ENCODE results near the gene ACAN.

The ACAN gene

DNA sequence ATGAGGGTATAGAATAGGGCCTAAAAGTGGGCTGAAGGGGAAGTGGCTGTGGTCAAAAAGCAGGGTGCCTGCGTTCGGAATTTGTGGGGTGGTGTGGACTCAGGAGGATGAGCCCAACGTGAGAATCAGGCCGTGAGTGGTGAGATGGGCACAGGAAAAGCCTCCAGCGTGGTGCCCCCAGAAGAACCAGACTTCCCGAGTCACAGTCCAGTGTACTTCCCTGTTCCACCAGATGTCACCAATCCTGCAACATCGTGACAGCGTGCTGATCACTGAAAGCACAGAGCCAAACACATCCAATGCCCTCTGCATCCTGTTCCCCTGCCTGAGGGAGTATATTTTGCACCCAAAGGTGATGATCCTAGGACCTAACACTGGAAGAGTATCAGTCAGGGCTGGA lies 20.8 kb upstream of the ACAN start:
- no peak overlapping the region for H3K4me3 ChIP-seq (ENCODE audit: low read depth, low read length)
- no peak for DNase-seq (ENCODE audit: low read depth)
- TF ChIP-seq, protein P1, sequence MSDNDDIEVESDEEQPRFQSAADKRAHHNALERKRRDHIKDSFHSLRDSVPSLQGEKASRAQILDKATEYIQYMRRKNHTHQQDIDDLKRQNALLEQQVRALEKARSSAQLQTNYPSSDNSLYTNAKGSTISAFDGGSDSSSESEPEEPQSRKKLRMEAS (IDR thresholded peaks at IDR 0.05; ENCODE audit: low read depth, low read length), result no peak
- TF ChIP-seq MYC (IDR thresholded peaks at IDR 0.05; ENCODE audit: low read depth, low read length), result no peak

DNA sequence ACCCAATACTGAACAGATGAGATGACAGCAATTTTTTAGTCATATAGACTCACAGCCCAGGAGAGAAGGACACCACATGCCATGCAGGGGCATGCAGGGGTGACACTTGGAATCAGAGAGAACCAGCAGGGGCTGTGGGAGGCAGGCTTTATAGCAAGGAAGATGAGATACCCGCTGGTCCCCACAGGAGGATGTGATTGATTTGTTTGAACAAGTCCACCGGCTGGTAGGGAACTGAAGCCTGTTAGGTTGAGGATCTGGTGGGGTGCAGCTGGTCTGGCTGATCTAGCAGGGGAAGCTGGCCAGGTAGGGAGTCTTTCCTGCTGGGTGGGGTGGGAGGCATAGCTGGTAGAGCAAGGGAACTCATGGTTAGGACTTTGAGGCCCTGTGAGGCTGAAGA lies 18.0 kb upstream of the ACAN start:
- TF ChIP-seq POLR2A (IDR thresholded peaks at IDR 0.05; ENCODE audit: extremely low read depth, insufficient read length), result no peak
- TF ChIP-seq MYC (IDR thresholded peaks at IDR 0.05; ENCODE audit: low read depth, low read length), result no peak
- TF ChIP-seq, protein P2, sequence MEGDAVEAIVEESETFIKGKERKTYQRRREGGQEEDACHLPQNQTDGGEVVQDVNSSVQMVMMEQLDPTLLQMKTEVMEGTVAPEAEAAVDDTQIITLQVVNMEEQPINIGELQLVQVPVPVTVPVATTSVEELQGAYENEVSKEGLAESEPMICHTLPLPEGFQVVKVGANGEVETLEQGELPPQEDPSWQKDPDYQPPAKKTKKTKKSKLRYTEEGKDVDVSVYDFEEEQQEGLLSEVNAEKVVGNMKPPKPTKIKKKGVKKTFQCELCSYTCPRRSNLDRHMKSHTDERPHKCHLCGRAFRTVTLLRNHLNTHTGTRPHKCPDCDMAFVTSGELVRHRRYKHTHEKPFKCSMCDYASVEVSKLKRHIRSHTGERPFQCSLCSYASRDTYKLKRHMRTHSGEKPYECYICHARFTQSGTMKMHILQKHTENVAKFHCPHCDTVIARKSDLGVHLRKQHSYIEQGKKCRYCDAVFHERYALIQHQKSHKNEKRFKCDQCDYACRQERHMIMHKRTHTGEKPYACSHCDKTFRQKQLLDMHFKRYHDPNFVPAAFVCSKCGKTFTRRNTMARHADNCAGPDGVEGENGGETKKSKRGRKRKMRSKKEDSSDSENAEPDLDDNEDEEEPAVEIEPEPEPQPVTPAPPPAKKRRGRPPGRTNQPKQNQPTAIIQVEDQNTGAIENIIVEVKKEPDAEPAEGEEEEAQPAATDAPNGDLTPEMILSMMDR (IDR thresholded peaks at IDR 0.05; ENCODE audit: low read depth, low read length), result no peak
- TF ChIP-seq, protein P1 (IDR thresholded peaks at IDR 0.05; ENCODE audit: low read depth, low read length), result no peak
- H3K4me3 ChIP-seq (ENCODE audit: low read depth, low read length), result no peak overlapping the region
- no peak for DNase-seq (ENCODE audit: low read depth)

DNA sequence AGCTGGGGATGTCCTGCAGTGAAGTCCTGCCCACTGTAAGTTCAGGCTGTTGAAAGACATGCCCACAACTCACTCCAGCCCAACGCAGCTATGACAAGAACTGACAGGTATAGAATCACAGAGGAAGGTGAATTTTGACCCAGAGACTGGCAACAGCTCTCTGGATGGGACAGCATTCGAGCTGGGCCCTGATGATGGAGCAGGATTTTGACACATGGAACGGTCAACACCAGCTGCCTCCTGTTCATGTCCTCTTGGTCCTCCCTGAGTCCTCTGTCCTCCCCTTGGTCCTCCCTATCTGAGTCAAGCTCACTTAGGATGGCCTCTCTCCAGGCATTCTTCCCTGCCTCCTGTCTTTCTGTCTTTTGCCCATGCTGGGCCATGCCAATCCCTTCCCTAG lies 15.2 kb upstream of the ACAN start:
- no peak for DNase-seq (ENCODE audit: low read depth)
- TF ChIP-seq, protein P2 (IDR thresholded peaks at IDR 0.05; ENCODE audit: low read depth, low read length), result no peak
- TF ChIP-seq POLR2A (IDR thresholded peaks at IDR 0.05; ENCODE audit: extremely low read depth, insufficient read length) (no peak), MYC (IDR thresholded peaks at IDR 0.05; ENCODE audit: low read depth, low read length) (no peak)
- TF ChIP-seq, protein P1 (IDR thresholded peaks at IDR 0.05; ENCODE audit: low read depth, low read length), result no peak

DNA sequence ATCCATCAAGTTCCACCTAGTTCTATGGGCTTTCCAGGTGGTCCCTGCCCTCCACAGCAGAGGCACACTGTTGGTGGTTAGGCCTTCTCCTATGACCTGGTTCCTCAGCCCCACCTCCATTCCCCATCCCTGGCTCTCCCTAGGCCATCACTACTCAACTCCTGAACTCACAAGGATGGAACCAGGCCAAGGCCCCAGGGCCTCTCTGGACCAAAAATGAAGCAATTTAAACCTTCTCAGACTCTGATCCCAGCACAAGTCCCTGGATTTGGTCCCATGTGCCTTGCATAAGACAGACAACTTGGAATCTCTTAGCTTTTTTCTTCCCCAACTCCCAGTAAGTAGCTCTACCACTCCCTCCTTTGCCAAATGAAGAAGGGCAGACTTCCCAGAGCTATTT lies 14.4 kb upstream of the ACAN start:
- TF ChIP-seq POLR2A (IDR thresholded peaks at IDR 0.05; ENCODE audit: extremely low read depth, insufficient read length), result no peak
- TF ChIP-seq, protein P2 (IDR thresholded peaks at IDR 0.05; ENCODE audit: low read depth, low read length), result no peak
- TF ChIP-seq MYC (IDR thresholded peaks at IDR 0.05; ENCODE audit: low read depth, low read length), result no peak
- TF ChIP-seq, protein P1 (IDR thresholded peaks at IDR 0.05; ENCODE audit: low read depth, low read length), result no peak
- no peak for DNase-seq (ENCODE audit: low read depth)
- H3K4me3 ChIP-seq (ENCODE audit: low read depth, low read length), result no peak overlapping the region

More for the DNA sequence above, 15.2 kb upstream of the ACAN start:
- no peak overlapping the region for H3K4me3 ChIP-seq (ENCODE audit: low read depth, low read length)

DNA sequence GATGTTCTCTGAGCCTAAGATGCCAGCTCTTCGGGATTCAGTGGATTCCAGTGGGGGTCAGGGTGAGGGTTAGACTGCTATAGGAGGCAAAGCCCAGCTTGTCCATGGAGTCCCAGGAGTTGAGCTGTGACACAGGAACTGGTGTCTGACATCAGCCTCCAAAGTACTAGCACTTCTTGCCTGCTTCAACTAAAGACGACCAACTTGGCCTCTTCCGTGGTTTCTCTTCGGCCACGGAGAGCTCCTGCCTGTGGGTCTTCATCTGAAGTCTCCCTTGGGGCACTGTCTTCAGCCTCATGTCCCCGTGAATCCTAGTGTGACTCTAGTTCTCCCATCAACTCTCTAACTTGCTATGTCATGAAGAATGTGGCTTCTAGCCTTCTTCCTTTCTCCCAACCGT lies 12.8 kb upstream of the ACAN start:
- TF ChIP-seq, protein P1 (IDR thresholded peaks at IDR 0.05; ENCODE audit: low read depth, low read length), result no peak
- TF ChIP-seq POLR2A (IDR thresholded peaks at IDR 0.05; ENCODE audit: extremely low read depth, insufficient read length) (no peak), MYC (IDR thresholded peaks at IDR 0.05; ENCODE audit: low read depth, low read length) (no peak)
- TF ChIP-seq, protein P2 (IDR thresholded peaks at IDR 0.05; ENCODE audit: low read depth, low read length), result no peak
- no peak overlapping the region for H3K4me3 ChIP-seq (ENCODE audit: low read depth, low read length)
- DNase-seq (ENCODE audit: low read depth), result no peak

DNA sequence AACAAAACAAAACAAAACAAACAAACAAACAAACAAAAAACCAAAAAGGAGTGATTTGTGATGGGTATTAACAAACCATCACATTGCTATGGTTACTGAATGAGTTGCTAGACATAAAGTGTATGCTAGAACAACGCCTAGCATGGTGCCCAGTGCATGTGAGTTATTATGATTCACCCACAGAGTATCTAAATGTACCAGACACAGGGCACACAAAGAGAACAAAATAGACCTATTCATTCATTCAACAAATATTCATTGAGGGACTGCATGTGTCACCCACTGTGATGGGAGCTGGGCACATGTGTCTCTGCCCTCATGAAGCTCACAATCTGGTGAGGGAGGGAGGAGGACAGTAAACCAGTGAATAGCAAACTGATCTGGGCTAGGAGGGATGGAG lies 11.6 kb upstream of the ACAN start:
- no peak overlapping the region for H3K4me3 ChIP-seq (ENCODE audit: low read depth, low read length)
- no peak for DNase-seq (ENCODE audit: low read depth)
- TF ChIP-seq POLR2A (IDR thresholded peaks at IDR 0.05; ENCODE audit: extremely low read depth, insufficient read length) (no peak), MYC (IDR thresholded peaks at IDR 0.05; ENCODE audit: low read depth, low read length) (no peak)
- TF ChIP-seq, protein P1 (IDR thresholded peaks at IDR 0.05; ENCODE audit: low read depth, low read length), result no peak
- TF ChIP-seq, protein P2 (IDR thresholded peaks at IDR 0.05; ENCODE audit: low read depth, low read length), result no peak
